NCI-H446 treated with DMSO at 0.1 percent for 48 hours (cell line): ENCODE measurements around the gene PSMB3.
"Not testable (repeated sequence)": the region's sequence is repeated elsewhere in the genome, so short reads cannot be mapped to it uniquely, and the experiment has no call there.

Source experiments
- DNase-seq: peaks from one replicate; lab custom pipeline; 2025; lab: John Stamatoyannopoulos, UW

PSMB3 gene

DNA sequence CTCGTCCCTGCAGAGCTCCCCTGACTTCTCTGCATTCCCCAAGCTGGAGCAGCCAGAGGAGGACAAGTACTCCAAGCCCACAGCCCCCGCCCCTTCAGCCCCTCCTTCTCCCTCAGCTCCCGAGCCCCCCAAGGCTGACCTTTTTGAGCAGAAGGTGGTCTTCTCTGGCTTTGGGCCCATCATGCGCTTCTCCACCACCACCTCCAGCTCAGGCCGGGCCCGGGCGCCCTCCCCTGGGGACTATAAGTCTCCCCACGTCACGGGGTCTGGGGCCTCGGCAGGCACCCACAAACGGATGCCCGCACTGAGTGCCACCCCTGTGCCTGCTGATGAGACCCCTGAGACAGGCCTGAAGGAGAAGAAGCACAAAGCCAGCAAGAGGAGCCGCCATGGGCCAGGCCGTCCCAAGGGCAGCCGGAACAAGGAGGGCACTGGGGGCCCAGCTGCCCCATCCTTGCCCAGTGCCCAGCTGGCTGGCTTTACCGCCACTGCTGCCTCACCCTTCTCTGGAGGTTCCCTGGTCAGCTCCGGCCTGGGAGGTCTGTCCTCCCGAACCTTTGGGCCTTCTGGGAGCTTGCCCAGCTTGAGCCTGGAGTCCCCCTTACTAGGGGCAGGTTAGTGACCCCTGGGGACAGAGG, 36.1 kb upstream of the PSMB3 start:
- DNase-seq, result no peak

DNA sequence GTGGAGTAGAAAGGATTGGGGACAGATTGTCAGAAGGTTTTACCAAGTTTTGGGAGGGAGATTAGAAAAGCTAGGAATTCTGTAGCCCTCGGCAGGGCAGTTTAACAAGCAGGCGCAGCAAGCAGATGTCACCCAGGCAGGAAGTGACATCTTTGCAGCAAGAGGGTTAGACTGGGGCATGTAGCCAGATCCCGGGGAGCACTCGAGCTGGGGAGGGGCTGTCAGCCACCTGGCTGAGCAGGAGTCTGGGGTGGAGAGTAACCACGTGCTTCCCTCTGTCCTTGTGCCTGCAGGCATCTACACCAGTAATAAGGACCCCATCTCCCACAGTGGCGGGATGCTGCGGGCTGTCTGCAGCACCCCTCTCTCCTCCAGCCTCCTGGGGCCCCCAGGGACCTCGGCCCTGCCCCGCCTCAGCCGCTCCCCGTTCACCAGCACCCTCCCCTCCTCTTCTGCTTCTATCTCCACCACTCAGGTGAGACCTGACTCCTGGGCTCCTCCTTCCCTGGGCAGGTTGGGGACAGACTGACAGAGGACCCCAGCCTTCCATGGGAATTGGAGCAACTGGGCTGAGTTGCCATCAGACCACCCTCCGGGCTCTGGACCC, 35.3 kb upstream of the PSMB3 start:
- no peak for DNase-seq

DNA sequence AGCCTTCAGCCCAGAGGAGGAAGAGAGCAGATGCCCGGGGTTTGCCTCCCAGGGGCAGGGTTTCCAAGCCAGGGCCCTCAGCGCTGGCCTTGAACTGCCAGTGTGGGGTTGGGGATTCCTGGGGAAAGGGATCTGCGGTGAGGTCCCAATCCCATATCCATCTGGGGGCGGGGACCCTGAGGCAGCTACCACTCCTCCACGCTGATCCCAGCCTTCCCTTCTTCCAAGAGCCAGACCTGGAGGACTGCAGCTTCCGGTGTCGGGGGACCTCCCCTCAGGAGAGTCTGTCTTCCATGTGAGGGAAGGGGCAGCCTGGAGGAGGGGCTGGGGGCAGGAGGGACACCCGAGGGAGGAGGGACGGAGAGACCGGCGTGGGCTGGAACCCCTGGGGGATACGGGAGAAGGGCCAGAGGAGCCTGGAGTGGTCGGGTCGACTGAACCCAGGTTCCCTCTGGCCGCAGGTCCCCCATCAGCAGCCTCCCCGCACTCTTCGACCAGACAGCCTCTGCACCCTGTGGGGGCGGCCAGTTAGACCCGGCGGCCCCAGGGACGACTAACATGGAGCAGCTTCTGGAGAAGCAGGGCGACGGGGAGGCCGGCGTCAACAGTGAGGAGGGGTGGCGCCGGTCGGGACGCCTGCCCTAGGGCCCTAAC, 33.1 kb upstream of the PSMB3 start:
- DNase-seq, result no peak

DNA sequence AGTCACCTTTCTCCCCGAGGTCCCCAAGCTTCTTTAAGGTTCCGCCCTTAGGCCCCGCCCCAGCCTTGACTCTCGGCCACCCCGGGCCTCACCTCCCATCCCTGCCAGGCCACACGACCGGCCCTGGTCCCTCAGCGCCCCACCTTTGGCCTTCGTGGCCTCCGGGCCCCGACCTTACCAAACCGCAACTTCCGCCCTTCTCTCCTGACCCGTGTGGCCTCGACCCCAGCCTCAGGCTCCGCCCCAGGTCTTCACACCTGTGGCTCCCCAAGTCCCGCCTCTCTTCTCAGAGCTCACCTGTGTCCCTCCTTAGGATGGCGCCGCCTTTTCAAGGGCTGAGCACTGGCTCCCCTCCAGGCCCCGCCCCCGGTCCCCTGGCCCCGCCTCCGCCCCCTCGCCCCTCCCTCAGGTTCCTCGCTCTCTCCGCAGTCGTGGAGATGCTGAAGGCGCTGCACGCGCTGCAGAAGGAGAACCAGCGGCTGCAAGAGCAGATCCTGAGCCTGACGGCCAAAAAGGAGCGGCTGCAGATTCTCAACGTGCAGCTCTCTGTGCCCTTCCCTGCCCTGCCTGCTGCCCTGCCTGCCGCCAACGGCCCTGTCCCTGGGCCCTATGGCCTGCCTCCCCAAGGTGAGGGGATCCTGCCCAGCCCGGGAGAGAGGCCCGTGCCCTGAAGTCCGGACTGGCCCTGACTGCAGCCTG, 32.4 kb upstream of the PSMB3 start:
- no peak for DNase-seq

DNA sequence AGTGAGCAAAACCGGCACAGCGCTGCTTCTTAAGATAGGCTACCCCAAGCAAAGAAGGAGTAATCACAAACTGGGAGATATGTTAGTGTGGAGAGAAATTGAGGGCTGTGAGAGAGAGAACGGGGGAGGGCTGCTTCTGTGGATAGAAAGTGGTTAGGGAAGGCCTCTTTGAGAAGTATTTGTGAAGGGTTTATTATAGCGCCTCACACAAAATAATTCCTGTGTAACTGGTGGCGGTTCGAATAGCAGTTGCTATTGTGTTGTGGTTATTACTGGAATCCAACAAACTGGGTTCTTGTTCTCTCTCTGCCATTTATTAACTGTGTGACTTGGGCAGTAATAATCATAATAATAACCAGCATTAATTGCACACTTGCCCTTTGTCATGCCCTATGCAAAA, 31.6 kb upstream of the PSMB3 start:
- no peak for DNase-seq

DNA sequence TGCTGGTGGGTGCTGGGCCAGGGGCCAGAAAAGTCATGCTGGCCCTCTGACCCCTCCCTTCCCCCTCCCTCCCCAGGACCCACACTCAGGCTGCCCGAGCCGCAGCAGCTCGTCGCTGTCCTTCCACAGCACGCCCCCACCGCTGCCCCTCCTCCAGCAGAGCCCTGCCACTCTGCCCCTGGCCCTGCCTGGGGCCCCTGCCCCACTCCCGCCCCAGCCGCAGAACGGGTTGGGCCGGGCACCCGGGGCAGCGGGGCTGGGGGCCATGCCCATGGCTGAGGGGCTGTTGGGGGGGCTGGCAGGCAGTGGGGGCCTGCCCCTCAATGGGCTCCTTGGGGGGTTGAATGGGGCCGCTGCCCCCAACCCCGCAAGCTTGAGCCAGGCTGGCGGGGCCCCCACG, 30.7 kb upstream of the PSMB3 start:
- no peak for DNase-seq

DNA sequence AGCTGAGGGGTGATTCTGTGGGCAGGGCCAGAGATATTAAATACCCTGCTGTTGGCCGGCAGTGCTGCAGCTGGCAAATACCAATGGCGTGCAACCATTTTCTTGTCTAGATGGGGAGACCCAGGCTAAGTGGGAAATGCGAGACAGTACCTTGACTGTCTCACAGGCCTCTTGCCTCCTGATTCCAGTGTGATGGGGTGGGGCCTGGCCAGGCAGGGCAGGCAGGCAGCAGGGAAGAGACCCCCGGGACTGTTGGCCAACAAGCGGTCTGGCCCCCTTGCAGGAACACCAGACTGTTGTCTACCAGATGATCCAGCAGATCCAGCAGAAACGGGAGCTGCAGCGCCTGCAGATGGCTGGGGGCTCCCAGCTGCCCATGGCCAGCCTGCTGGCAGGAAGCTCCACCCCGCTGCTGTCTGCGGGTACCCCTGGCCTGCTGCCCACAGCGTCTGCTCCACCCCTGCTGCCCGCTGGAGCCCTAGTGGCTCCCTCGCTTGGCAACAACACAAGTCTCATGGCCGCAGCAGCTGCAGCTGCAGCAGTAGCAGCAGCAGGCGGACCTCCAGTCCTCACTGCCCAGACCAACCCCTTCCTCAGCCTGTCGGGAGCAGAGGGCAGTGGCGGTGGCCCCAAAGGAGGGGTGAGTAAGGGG, 28.1 kb upstream of the PSMB3 start:
- peak; percentile 56 for DNase-seq

DNA sequence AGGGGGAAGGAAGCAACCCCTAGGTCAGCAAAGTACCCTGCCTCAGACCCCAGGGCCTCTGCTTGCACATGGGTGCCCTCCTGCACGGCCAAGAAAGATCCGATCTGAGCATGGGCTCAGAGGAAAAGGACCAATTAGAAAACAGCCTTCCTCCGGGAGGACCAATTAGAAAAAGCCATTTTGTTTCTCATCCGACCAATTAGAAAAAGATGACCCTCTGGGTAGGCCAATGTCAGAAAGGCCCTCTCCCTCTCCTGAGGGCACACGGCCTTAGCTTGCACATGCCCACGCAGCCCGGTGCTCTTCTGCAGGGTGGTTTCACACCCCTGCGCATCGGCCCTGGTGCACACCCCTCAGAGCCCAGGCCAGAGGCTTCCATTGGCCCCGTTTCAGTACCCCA, 27.5 kb upstream of the PSMB3 start:
- no peak for DNase-seq

DNA sequence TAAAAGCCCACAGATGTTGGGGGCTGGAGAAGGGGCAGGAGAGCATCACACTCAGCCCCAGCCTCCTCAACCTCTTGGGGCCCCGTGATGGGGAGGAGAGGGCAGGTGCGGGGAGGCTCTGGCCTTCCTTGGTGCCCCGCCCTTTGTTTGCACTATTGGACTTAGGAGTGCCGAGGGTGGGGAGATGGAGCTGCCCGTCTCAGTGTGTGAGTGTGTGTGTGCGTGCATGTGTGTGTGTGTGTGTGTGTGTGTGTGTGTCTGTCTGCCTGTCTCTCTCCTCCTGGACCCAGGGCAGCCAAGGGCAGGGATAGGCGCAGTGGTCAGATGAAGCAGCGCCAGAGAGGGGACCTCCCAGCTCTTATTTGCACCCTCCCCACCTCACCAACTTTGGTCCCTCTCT, 26.4 kb upstream of the PSMB3 start:
- DNase-seq, result not testable (repeated sequence)

DNA sequence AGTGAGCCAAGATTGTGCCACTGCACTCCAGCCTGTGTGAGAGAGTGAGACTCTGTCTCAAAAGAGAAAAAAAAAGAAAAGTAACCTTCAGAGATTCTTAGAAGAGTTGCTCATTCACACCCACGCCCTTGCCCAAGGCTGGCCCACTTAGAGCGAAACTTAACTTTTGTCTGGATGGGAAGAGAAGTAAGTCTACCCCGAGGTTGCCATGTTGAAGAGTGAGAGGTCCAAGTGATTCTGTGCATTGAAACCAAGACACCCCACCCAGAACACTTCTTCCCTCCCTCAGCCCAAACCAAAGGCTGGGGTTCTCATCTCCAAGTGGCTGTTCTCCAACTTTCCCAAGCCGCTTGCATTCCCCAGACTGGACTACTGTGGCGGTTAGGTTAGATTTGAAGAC, 24.8 kb upstream of the PSMB3 start:
- DNase-seq, result no peak

DNA sequence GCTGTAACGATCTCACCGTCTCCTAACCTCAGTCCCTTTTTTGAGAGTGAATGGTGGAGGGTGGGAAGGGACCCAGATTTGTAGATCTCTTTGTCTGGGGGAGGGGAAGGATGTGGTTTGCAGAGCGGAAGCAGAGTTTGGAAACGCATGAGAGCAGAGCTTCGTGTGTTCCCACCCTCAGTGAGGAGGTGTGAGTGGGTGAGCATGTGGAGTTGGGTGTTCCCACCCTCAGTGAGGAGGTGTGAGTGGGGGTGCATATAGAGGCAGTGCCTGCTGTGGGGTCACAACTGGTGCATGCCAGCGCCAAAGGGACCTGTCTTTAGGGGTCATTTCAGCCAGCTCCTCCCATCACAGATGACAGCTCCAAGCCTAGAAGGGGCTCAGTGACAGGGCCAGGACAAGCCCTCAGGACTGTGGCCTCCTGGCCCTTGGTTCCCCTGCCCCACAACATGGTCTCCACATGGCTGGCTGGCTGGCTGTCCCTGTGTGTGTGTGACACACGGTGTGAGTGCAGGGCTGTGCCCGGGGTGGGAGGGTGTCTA, 24.2 kb upstream of the PSMB3 start:
- no peak for DNase-seq

DNA sequence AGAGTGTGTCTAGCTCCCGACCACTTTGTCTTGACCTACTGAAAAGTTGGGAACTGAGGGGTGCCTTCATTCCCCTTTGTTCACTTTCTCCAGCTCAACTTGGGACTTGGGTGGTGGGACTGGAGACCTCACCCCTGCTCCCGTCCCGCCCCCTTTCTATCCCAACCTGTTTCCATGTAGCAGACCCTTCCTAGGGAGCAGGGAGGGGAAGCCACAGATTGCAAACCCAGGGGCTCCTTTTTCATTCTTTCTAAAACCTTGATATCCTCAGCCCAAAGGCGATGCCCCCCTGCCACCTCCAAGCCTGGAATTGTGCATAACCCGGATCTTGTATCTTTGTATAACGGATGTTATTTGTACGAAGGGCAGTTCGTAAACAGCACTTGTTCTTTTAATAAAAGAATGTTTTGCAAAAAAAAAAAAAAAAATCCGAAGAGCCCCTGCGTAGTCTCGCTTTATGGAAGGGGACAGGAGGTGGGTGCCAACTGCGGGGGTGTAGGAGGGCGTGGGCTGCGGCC, 23.1 kb upstream of the PSMB3 start:
- no peak for DNase-seq

DNA sequence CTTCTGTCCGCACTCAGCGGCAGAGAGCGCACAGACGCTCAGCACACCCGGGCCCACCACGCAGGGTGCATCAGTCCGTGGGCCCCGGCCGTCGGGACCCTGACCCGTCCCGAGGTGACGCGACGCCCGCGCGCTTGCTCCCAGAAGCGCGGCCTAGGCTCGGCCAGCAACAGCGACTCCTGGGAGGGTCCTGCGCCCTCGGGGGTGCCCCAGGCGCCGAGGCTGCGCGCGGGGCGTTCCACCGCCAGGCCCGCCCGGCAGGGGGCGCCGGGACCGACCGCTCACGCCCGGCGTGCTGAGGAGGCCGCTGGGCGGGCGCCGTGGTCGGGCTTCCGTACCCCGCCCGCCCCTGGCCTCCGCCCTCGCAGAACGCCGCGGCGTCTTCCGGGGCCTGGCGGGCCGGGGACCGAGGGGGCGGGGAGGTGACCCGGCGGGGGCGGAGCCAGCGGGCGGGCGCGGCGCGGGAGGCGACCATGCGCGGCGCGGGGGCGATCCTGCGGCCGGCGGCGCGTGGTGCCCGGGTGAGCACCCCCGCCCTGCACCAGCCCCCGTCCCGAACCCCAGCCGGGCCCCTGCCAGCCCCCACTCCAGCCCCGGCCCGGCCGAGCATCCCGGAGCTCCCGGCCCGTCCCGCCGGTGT, 22.5 kb upstream of the PSMB3 start, which contains the start of gene CISD3:
CISD3 (plus strand) TSS at position 456 of the 640 bp plus-strand sequence; CDS start at position 474, 18 bp downstream.
- DNase-seq, result peak; percentile 47

DNA sequence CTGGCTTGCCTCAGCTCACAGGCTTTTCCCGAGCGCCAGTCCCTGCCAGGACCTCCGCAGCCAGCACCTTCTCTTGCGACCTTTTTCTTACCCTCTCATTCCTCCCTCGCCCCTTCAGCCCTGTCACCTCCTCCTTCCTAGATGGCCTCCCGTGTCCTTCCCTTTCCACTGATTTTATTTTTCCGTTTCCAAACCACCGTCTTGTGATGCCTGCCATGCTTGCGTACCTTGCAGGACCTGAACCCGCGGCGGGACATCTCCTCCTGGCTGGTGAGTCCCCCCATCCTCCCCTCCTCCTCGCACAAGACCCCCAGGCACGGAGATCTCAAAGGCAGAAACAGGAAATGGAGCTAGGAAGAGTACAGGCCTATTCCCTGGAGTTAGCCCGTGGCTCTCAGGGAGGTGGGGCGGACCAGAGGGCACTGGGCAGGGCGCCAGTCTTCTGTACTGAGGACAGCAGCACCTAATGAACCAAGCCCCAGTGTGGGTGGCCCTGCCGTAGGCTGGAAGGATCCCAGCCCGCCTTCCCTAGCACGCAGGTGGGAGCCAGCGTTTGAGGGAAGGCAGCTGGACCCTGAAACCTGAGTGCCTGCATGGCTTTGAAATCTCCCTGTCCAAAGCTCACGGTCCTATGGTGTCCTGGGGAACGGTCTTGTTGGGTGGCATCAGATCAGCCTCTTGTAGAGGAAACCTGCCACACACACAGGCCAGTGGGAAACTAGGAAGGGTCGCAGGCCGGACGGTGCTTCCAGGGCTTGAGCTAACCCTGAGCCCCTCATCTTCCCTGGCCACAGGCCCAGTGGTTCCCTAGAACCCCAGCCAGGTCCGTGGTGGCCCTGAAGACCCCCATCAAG, 21.8 kb upstream of the PSMB3 start:
- no peak for DNase-seq

DNA sequence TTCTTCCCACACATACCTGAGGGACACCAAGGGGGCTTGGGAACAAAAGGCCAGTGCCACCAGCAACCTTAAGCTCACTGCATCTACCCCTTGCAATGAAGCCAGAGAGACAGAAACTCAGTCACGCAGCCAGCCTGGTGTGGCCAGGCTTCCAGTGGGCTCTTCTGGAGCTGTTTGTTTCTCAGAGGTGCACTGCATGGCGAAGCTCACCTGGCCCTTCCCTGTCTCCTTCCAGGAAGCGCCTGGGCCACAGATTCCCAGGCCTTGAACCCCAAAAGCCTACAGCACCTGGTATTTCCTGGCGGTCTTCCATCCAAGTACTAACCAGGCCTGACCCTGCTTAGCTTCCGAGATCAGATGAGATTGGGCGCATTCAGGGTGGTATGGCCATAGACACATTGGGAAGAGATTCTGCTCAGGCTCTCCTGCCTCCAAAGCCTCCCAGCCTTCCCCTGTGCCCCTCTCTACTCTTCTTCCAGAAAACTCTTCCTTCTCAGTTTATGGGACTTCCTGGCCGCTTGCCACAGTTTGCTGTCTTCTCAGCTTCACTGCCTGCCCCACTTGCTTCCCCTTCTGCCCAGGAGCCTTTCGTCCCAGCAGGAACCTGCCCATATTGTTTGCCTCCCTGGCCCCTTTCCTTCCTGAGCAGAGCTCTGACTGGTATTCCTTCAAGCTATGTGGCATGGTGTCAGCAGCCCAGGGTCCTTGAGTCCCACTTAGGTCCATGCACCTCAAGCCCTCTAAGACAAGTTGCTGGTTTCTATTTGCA, 20.8 kb upstream of the PSMB3 start:
- no peak for DNase-seq

DNA sequence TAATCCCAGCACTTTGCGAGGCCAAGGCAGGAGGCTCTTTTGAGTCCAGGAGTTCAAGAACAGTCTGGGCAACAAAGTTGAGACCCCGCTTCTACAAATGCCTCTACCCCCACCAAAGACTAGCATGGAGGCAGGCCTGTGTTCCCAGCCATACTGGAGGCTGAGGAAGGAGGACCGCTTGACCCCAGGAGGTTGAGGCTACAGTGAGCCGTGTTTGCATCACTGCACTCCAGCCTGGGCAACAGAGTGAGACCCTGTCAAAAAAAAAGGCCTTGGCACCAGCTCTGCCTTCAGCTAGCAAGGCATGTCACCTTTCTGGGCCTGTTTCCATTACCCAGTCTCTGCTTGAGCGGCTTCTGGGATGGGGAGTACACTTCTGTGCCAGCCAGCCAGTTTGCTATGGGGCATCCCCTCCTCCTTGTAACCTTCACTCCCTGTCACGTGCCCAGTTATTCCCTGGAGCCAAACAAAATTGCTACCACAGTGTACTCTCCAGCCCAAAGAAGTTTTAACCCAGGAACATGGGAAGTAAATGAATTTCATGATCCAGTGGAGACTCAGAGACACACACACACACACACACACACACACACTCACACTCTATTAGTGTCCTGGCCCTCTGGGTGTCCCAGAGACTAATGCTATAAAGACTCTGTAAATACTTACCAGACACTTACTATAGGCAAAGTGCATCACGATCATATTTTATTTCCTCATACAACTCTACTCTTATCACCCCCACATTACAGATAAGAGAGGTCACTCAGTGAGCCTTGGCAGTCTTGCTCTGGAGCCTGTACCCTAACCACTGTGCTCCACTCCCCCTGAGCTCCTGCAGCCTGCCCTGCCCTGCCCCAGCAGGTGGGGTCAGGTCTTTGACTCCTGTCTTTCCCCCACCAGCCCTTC, 19.9 kb upstream of the PSMB3 start:
- peak; percentile 52 for DNase-seq

DNA sequence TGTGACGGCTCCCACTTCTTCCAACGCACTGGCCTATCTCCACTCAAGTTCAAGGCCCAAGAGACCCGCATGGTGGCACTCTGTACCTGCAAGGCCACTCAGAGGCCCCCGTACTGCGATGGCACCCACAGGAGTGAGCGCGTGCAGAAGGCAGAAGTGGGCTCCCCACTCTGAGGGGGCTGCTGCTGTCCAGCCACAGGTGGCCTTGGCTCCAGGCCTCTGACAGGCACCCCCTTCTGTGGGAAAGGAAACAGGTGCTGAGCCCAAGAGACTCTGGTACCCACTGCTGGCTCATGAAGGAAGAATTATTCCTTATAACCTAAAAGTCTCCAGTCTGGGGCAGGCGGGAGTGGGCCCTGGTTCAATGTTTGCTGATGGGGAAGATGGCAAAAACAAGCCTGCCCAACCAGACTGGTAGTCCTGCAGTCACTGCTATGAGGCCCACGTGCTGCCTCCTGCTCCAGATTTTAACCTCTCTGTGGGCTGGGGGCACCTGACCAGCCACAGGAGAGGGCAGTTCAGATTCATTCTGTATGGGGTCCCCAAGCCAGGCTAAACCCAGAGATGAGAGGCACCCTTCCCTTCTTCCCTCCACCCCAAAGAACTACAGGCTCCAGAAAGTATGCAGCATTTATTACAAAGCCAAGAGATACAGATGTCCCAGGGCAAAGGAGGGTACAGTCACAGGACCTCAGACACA, 19.1 kb upstream of the PSMB3 start:
- no peak for DNase-seq
